GM20000 (cell line): ENCODE results near the gene RAPGEF1.

Source experiments
- DNase-seq: peaks from one replicate; pipeline ENCODE4 v3.0.0; 2012; ENCODE audit warnings: low spot score
- CTCF ChIP-seq: IDR thresholded peaks from 2 replicates; pipeline ENCODE4 v1.5.1; 2012; ENCODE audit warnings: mild to moderate bottlenecking, control low read depth; ENCODE audit errors: extremely low read depth, missing control alignments

Gene RAPGEF1

GRCh38 chr9:131697097-131697496 is 42.8 kb downstream of the RAPGEF1 start:
- no peak for DNase-seq

DNA sequence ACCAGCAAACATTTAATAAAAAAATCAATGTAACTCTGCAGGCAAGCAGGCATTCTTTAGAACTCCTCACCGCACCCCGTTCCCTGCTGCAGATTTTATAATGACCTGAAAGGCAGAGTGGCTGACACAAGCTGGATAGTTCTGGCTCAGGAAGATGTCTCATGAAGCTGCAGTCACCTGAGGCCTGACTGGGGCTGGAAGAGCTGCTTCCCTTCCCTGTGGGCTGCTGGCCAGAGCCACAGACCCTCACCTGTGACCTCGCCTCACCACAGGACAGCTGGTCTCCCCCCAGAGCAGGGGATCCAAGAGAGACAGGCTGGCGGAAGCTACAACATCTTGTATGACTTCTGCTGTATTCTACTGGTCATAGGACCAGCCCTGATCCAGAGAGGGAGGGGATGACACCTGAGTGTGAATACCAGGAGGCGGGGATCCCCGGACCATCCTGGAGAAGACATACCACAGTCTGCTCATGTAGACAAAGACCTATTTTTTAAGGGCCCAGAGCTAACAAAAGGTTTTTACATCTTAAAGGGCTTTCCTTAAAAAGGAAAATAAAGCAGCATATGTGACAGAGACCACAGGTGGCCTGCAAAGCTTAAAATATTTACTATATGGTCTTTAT is 43.9 kb downstream of the RAPGEF1 start:
- no peak for DNase-seq
- no peak for TF ChIP-seq CTCF

More at GRCh38 chr9:131697097-131697496, 42.8 kb downstream of the RAPGEF1 start:
- no peak for TF ChIP-seq CTCF

GRCh38 chr9:131695366-131695765 is 44.5 kb downstream of the RAPGEF1 start:
- TF ChIP-seq CTCF, result no peak

GRCh38 chr9:131693651-131694597 is 46.0 kb downstream of the RAPGEF1 start:
- no peak for TF ChIP-seq CTCF
- no peak for DNase-seq

More at GRCh38 chr9:131695366-131695765, 44.5 kb downstream of the RAPGEF1 start:
- DNase-seq, result no peak

- DNase-seq, result no peak
- TF ChIP-seq CTCF, result no peak
These were observed 47.0 kb downstream of the RAPGEF1 start for GRCh38 chr9:131692612-131693562.

GRCh38 chr9:131691969-131692611 is 47.8 kb downstream of the RAPGEF1 start:
- no peak for DNase-seq
- no peak for TF ChIP-seq CTCF
